Embryonic facial prominence (tissue), 1 donor: ENCODE results near the gene NXPH1.

Source experiments
- DNase-seq: peaks from one replicate; pipeline ENCODE4 v3.0.0-alpha.2; 2016; ENCODE audit errors: extremely low spot score

Gene NXPH1

DNA sequence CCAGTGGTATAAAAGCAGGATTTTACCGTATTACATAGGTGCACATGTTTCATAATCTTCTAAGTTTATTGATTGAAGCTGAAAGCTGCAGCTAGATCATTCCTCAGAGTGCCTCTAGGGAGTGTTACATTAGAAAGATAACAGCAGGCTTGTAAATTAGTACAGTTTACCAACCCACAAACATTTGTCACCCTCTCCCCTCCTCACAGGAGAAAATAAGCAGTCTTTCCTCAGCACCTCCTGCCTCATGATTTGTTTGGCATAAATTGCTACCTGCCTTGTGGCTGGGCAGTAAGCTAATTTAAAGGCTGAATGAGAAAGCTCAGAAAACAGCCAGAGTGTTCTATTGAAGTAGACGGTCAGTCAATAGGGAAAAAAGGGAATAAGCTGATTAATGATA lies 74.2 kb downstream of the NXPH1 start:
- DNase-seq = no peak

- no peak for DNase-seq
These were observed 76.2 kb downstream of the NXPH1 start for GRCh38 chr7:8509621-8510020.

- no peak for DNase-seq
These were observed 78.4 kb downstream of the NXPH1 start for GRCh38 chr7:8511855-8512254.

- DNase-seq = no peak
These were observed 81.5 kb downstream of the NXPH1 start for GRCh38 chr7:8514781-8515519.

DNA sequence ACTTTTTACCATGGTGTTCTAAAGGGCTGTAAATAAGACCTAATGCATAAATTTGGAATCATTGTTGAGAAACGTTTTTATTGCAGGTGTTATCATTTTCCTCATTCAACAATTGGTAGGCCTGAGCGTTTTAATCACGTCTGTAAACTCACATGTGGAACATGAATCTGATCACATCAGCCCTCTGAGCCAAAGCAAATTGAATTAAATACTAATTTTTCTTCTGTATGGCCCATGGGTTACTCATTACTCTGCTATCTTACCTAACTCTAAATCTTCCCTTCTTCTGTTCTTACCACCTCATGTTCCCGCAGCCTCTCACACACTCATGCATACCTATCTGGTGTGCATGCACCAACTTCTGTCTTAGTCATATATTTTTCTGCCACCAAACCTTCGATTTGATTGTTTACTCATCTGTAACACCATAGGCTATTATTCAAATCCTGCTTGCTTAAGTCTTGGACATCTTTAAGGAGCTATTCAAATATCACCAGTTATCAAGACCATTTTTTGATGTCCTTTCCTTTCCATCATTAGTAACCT lies 82.3 kb downstream of the NXPH1 start:
- no peak for DNase-seq

DNA sequence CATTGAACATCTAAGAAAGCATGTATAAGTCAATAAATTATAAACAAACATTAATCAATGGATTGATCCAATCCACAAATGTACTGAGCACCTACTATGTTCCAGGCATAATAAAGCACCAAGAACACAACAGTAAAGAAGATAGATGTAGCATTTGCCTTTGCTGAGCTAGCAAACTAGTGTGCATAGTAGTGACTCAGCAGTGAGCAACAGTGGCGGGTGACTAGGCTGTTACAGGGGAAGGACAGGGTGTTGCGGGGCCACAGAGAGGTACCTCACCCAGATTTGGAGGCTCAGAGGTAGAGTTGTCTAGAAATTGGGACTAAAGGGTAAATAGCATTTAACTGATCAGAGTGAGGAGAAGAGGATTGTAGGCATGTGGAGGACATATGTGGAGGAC lies 83.6 kb downstream of the NXPH1 start:
- no peak for DNase-seq

- DNase-seq = no peak
These were observed 94.9 kb downstream of the NXPH1 start for GRCh38 chr7:8528311-8528710.

DNA sequence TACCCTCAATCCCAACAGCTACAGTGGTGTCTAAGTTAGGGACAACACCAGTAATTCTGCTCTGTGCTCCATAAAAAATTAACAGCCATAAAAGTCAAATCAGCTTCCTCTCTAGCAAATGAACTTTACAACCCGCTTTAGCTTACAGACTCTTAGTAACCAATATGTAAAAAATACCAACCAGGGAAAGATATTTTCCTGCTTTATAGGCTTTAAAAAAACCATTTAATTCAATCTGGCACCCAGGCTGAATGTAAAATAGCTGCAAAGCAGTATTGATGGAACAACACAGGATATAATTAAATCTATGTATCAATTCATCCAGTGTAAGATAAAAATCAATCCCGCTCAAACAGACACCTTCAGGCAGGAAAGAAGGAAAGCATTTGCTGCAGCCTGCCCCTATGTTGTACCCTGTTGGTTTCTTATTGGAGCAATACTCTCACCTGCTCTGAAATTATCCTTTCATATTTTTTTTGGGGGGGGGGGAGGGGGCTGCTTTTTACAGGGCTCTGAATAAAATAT lies 98.6 kb downstream of the NXPH1 start:
- no peak for DNase-seq

DNA sequence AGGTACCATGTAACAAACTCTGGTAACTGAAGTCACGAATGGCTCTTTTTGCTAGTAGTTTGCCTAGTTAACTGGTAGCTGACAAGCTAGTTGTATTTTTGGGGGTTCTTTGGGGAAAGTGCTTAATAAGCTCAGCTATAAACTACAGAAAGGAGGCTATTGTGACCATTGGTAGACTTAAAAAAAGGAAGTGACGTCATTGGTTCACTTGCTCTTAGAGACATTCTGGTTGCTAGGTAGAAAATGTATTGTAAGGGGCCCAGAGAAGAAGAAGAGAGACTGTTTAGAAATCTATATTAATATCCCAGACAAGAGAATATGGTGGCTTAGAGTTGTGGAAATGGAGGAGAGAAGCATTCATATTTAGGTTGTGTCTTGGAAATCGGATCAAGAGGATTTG lies 103.0 kb downstream of the NXPH1 start:
- no peak for DNase-seq

- no peak for DNase-seq
These were observed 115.6 kb downstream of the NXPH1 start for GRCh38 chr7:8549046-8549445.

DNA sequence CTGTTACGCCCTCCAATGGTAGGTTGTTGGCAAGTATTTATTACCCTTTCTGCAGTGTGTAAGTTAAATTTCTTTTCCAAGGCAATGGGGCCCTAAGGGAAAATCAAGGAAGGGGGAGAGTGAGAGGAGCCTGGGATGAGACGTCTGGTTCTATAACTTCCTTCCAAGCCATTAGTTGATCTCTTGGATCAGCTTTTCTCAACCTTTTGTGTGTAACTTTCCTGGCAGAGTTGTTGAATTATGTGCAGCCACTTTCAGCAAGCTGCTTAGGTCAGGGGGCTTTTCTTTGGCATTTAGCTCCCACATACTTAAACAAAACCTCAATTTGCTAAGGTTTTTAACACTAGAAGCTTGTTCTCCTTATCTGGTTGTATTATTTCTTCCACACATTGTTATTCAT lies 127.1 kb downstream of the NXPH1 start:
- DNase-seq = no peak

- no peak for DNase-seq
These were observed 128.0 kb downstream of the NXPH1 start for GRCh38 chr7:8561449-8561848.

DNA sequence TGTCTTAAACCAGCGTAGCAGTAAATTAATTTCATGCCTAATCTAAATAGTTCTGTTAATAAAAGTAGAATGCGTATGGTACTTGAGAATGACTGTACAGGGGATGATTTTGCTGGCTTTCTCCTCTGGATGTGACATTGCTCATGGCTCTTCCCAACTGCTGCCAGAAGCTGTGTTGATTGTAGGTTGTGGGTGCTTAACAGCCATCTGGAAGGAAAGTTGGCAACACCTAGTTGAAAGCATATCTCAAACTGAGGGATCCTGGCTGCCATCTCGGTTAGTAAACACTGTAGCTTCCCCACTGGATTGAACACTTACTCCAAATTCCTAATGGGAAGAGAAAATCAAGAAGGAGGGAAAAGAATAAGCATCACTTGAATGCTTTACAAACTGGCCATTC lies 130.9 kb downstream of the NXPH1 start:
- no peak for DNase-seq

DNA sequence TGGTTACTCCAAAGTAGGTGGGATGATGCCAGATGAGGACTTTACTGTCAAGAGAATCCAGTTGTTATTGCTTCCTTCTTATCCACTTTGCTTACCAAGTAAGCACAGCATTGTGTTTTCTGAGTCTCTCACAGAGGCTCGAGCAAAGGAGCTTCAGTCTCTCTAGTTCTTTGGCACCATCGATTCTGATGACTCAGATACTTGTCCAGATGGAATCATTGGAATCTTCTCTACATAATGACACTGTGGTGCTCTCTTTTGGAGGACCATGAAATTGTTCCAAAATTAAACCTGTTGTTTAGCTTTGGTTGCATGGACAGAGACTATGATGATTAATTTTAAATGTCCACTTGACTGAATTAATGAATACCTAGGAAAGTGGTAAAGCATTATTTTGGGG lies 132.6 kb downstream of the NXPH1 start:
- no peak for DNase-seq

- DNase-seq = no peak
These were observed 134.2 kb downstream of the NXPH1 start for GRCh38 chr7:8567626-8568025.

- no peak for DNase-seq
These were observed 146.3 kb downstream of the NXPH1 start for GRCh38 chr7:8579661-8580194.

DNA sequence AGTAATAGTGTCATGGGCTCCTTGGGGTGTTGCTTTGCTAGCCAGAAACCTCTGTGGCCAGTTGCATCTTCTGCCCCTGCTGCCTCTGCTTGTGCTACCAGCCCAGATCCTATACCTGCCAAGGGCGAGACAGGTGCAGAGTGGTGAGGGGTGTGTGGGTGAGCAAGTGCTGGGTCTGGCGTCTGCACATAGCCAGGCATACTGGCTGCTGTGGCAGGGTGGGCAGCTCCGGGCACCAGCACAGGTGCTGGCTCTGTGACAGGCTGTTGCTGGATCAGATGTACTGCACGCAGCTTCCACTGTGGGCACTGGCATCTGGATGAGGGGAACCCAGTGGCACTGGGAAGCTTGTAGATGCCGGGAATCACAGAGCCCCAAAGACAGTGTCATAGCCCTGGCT lies 148.4 kb downstream of the NXPH1 start:
- DNase-seq = no peak

- no peak for DNase-seq
These were observed 149.3 kb downstream of the NXPH1 start for GRCh38 chr7:8582728-8583127.

DNA sequence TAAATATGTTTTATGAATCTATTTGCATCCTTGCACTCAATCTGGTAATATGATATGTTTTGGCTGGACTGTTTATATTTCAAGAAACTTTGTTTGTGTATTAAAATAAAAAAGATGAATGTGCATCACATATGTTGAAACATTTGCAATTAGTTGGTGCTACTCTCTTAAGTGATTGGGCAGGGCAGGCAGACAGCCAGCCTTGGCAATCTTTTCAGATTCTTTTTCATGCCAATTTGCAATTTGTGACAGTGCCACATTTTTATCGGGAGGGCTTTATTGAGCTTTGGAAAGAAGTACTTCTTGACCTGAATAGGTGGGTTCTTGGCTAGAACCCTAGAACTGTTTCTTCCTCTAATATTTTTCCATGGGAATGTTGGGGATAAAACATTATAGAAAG lies 152.2 kb downstream of the NXPH1 start:
- no peak for DNase-seq

- no peak for DNase-seq
These were observed 156.8 kb downstream of the NXPH1 start for GRCh38 chr7:8590225-8590624.

DNA sequence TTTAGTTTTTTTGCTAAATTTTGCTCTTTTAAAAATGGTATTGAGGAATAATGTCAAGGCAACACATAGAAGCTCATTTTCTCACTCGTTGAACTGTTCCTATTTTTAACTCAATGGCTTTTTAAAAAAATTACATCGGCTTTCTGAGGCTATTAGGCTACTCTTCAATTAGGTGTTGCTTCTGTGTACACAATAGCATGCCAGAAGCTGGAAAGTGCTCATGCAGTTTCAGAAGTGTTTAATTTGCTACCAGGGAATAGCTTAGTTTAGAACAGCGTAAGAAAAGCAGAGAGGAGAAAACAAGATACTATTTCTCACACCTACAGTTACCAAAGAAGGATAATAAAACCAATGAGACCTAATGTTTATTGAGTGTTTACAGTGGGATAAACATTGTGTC lies 157.4 kb downstream of the NXPH1 start:
- no peak for DNase-seq

DNA sequence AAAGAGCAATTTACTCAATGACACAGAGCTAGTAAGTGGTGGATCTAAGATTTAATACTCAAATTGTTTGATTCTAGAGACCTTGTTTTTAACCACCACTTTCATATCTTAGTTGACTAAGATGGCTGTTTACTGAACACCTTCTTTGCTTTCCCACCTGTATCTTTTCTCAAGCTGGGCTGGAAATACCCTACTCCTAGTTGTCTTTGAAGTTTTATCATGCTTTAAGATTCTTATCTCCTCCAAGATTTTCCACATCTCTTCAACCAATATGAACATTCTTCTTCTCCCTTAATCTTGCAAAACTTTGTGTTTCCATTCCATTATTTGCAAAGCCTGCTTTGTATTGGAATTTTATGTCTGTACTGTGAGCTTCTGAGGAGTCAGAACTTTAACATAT lies 157.9 kb downstream of the NXPH1 start:
- no peak for DNase-seq

DNA sequence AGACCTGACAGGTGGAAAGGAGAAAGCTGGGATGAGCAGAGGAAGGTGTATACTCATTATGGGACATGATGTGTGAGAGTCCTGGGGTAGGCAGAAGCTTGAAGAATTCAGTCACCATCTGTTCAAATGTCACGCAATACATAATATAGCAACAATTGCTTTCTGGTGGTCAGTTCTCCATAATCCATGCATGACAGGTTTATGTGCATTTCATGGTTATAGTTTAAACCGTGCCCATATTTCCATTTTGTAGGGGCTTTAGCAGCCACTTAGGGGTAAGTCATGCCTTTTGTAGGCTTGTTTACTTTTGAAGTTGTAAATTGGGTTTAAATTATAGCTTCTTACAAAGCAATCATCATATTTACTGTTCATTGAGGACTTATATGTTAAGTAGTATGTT lies 158.8 kb downstream of the NXPH1 start:
- no peak for DNase-seq
